GM18511 (cell line): ENCODE measurements around the gene ESYT2.
"Not testable (repeated sequence)": the region's sequence is repeated elsewhere in the genome, so short reads cannot be mapped to it uniquely, and the experiment has no call there.

Experiments
- ATAC-seq: cut with Tn5 transposase; IDR thresholded peaks from one replicate; pipeline ENCODE4 v1.9.1; 2021; ENCODE audit warnings: mild to moderate bottlenecking, moderate library complexity; ENCODE audit not compliant: unreplicated experiment

ESYT2 gene

DNA sequence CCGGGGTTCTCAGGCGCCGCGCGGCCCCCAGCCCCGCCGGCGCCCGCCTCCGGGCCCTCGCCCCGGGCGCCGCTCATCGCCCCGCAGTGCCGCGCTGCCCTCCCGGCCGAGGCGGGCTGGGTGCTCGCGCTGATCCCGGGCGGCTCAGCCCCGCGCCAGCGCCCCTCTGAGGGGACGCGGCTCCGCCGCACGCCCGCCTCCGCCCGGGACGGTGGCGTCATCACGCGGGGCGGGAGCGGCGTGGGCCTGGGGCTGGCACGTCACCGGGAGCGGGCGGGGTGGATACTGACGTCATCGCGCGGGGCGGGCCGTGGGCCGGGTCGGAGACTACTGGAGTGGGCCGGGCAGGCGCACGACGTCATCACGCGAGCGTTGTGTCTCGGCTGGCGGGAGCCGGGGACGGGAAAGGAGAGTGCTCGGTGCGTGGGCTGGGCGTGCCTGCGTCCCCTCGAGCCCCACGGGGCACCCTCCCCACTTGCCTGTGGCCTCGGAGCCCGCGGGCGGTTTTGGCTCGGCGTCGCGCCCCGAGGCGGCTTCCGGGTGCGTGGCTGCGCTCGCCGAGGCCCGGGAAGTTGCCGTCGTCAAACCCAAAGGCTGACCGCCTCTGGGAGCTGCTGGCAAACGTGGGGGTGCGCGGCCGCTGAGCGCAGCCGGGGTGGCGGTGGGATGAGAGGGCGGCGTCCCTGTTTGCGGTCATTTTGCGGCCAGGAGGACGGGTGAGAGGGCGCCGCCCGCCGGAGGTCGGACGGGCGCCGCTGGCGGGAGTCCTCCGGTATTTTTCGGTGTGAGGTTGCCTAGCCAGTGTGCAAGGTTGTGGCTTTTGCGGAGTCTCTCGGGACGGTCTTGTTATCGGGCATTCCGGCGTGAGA lies at the start of gene ESYT2:
Gene ESYT2, minus strand, starts transcription at position 168 of the 869 bp plus-strand sequence. Its CDS starts 91 bp downstream, at position 77.
- peak; percentile 81 for ATAC-seq

DNA sequence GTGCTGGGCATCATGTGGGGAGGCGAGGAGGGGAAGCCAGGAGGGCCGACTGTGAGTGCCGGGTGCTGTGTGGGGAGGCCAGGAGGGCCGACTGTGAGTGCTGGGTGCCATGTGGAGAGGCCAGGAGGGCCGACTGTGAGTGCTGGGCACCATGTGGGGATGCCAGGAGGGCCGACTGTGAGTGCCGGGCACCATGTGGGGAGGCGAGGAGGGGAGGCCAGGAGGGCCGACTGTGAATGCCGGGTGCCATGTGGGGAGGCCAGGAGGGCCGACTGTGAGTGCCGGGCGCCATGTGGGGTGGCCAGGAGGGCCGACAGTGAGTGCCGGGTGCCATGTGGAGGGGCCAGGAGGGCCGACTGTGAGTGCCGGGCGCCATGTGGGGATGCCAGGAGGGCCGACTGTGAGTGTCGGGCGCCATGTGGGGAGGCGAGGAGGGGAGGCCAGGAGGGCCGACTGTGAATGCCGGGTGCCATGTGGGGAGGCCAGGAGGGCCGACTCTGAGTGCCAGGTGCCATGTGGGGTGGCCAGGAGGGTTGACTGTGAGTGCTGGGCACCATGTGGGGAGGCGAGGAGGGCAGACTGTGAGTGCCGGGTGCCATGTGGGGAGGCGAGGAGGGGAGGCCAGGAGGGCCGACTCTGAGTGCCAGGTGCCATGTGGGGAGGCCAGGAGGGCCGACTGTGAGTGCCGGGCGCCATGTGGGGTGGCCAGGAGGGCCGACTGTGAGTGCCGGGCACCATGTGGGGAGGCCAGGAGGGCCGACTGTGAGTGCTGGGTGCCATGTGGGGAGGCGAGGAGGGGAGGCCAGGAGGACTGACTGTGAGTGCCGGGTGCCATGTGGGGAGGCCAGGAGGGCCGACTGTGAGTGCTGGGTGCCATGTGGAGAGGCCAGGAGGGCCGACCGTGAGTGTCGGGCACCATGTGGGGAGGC lies 49.1 kb upstream of the ESYT2 start:
- not testable (repeated sequence) for ATAC-seq

GRCh38 chr7:158876984-158877383 lies 47.7 kb upstream of the ESYT2 start:
- ATAC-seq: no peak

- ATAC-seq: no peak
Observed at GRCh38 chr7:158869876-158870275, 40.6 kb upstream of the ESYT2 start.

DNA sequence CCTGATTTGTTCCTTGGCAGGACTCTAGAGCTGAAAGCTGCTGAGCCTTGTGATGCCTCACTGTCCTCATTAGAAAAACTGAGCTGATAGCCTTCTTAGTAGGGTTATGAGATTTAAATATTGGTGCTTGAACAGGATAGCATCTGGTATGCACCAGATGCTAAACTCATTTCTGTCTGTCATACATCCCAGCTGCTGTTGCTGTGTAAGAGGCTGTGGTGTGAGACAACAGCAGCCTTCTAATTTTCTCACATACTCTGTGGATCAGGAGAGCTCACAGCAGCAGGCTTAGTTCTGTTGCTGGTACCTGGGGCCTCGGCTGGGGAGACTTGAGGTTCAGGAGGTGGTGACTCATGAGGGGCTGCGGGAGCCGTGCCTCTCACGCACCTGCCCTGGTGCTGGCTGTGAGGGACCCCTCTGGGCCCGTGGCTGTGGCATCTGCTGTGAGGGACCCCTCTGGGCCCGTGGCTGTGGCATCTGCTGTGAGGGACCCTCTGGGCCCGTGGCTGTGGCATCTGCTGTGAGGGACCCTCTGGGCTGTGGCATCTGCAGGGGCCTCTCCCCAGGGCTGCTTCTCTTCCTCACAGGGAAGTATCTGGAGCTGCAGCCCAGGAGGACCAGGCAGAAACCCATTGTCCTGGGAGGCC lies 39.6 kb upstream of the ESYT2 start:
- ATAC-seq: no peak

- ATAC-seq: no peak
Observed at GRCh38 chr7:158867214-158867984, 38.1 kb upstream of the ESYT2 start.

DNA sequence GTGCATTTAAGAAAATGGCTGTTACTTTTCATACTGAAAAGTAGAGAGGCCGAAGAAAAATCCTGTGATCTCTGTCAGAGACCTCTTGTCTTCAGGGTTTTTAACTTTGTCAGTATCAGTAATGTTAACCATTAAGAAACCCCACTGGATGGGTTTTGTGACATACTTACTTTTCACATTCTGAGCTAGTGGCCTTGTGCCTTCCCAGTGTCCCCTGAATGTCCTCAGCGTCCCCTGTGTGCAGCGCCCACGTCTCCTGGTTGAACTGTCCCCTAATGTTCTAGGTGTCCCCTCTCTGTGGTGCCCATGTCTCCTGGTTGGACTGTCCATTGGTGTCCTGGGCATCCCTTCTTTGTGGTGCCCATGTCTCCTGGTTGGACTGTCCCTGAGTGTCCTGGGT lies 36.7 kb upstream of the ESYT2 start:
- ATAC-seq: no peak

- no peak for ATAC-seq
Observed at GRCh38 chr7:158865462-158865922, 36.2 kb upstream of the ESYT2 start.

GRCh38 chr7:158864833-158865232 lies 35.5 kb upstream of the ESYT2 start:
- no peak for ATAC-seq

- no peak for ATAC-seq
Observed at GRCh38 chr7:158864507-158864820, 35.2 kb upstream of the ESYT2 start.

- ATAC-seq: peak; percentile 50
Observed at GRCh38 chr7:158863611-158864506, 34.5 kb upstream of the ESYT2 start.

DNA sequence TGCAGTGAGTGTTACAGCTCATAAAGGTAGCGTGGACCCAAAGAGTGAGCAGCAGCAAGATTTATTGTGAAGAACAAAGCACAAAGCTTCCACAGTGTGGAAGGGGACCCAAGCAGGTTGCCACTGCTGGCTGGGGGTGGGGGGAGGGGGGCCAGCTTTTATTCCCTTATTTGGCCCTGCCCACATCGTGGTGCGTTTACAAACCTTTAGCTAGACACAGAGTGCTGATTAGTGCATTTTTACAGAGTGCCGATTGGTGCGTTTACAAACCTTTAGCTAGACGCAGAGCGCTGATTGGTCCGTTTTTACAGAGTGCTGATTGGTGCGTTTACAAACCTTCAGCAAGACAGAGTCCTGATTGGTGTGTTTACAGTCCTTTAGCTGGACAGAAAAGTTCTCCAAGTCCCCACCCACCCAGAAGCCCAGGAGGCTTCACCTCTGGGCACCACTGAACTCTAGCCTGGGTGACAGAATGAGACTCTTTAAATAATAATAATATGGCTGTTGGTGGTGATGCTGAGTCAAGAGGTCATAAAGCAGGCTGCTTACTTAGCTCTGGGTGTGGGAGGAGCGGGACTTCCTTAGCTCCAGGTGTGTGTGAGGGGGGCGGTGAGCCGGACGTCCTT lies 33.8 kb upstream of the ESYT2 start:
- ATAC-seq: peak; percentile 58

GRCh38 chr7:158861936-158862704 lies 32.8 kb upstream of the ESYT2 start:
- ATAC-seq: no peak

GRCh38 chr7:158861004-158861787 lies 31.9 kb upstream of the ESYT2 start:
- ATAC-seq: no peak

DNA sequence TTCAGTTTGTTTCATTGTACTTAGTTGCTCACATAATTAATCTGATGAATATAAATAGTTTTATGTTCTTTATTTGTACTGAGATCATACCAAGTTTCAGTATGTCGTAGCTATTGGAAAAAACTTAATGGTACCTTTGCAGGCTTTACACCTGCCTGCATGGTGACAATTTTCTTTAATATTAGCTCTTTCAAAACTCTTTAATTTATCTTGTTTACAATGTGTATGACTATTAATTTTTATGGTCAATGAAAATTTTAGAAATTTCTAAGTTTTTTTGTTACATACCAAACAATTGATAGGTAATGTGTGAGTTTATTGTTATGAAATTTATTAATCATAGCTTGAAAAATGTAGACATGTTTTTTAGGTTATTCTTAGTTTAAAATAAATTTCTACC lies 31.1 kb upstream of the ESYT2 start:
- no peak for ATAC-seq

- ATAC-seq: no peak
Observed at GRCh38 chr7:158858592-158859503, 29.5 kb upstream of the ESYT2 start.
